Spinal cord (tissue), 10 donors: ENCODE results near the gene CACNA1E. TPM values are rescaled to one million over a fixed set of nuclear protein-coding genes. Genes with fewer than 3 reads are reported as not detected.
A peak's percentile ranks its signal among the peaks of the same experiment; 100 is the strongest.

Experiments
- DNase-seq, 6 donors: peaks; one replicate each; pipeline versions ENCODE4 v3.0.0 to v3.0.0-alpha.2; 2013 to 2015; ENCODE audit warnings: low spot score in 6 of 6, low read depth in 4 of 6
- H3K27ac ChIP-seq: one replicate; pipeline ENCODE4 v1.5.1; 2013; ENCODE audit warnings: low read depth, low read length, control low read depth
- H3K27me3 ChIP-seq: one replicate; pipeline ENCODE4 v1.6.1; 2013; ENCODE audit warnings: low read length; ENCODE audit not compliant: control insufficient read depth, insufficient read depth
- H3K36me3 ChIP-seq: one replicate; pipeline ENCODE4 v1.6.1; 2013; ENCODE audit warnings: low read length; ENCODE audit not compliant: control insufficient read depth, insufficient read depth
- H3K4me1 ChIP-seq: one replicate; pipeline ENCODE4 v1.6.1; 2013; ENCODE audit warnings: low read length; ENCODE audit not compliant: control insufficient read depth, insufficient read depth
- H3K4me3 ChIP-seq: one replicate; pipeline ENCODE4 v1.5.1; 2013; ENCODE audit warnings: low read depth, low read length, control low read depth
- H3K9me3 ChIP-seq: one replicate; pipeline ENCODE4 v1.6.1; 2013; ENCODE audit warnings: low read length; ENCODE audit not compliant: control insufficient read depth, insufficient read depth
- WGBS: methylation state at CpG from one replicate; pipeline ENCODE4 v1.1.5; 2013; ENCODE audit warnings: missing lambda C conversion rate; ENCODE audit not compliant: insufficient coverage; 5-methylcytosine and 5-hydroxymethylcytosine counted together
- polyA plus RNA-seq, 2 donors: library from polyadenylated mRNA; unstranded; fragments of 120-200 nt; gene quantifications; one replicate each; pipeline ENCODE4 v1.2.1, GENCODE V29; 2013; ENCODE audit not compliant: insufficient read length in 2 of 2
- total RNA-seq, 2 donors: library from RNA; depleted of rRNA in 1 of 2; stranded (reverse); fragments of 120-200 nt in 1 of 2; fragments of >200 nt in 1 of 2; gene quantifications; one replicate each; pipeline versions ENCODE4 v1.2.3 to v1.2.4, GENCODE V29; 2013 to 2014
- donor health status: healthy.

CACNA1E gene
- total and polyA plus RNA-seq, 4 donors, result 17.2 to 53.7 (median 37.0) TPM

GRCh38 chr1:181632960-181633359 is 149.6 kb downstream of the CACNA1E start:
- no peak overlapping the region for H3K27ac ChIP-seq
- no peak overlapping the region for H3K4me3 ChIP-seq
- 98% methylated on average over 4 of the region's 6 CpGs for WGBS
- H3K4me1 ChIP-seq, result no peaks in the 10 kb centered on the region
- peaks cover 6% of the 10 kb centered on the region for H3K36me3 ChIP-seq
- no peak for DNase-seq
- no peaks in the 10 kb centered on the region for H3K9me3 ChIP-seq
- H3K27me3 ChIP-seq, result no peaks in the 10 kb centered on the region

GRCh38 chr1:181635110-181635509 is 151.8 kb downstream of the CACNA1E start:
- DNase-seq, result no peak
- no peaks in the 10 kb centered on the region for H3K27me3 ChIP-seq
- no peaks in the 10 kb centered on the region for H3K4me1 ChIP-seq
- no peak overlapping the region for H3K27ac ChIP-seq
- no peaks in the 10 kb centered on the region for H3K9me3 ChIP-seq
- WGBS, result no CpG with 5 or more reads among the region's 1 CpG
- H3K4me3 ChIP-seq, result no peak overlapping the region
- H3K36me3 ChIP-seq, result peaks cover 6% of the 10 kb centered on the region

GRCh38 chr1:181637998-181638397 is 154.7 kb downstream of the CACNA1E start:
- no peaks in the 10 kb centered on the region for H3K27me3 ChIP-seq
- no peak overlapping the region for H3K4me3 ChIP-seq
- no peaks in the 10 kb centered on the region for H3K4me1 ChIP-seq
- peaks cover 3% of the 10 kb centered on the region for H3K36me3 ChIP-seq
- H3K9me3 ChIP-seq, result no peaks in the 10 kb centered on the region
- H3K27ac ChIP-seq, result no peak overlapping the region
- DNase-seq, result peak in 2 of 6 donors; percentile 25 to 67

GRCh38 chr1:181640956-181641355 is 157.6 kb downstream of the CACNA1E start:
- H3K4me1 ChIP-seq, result peaks cover 4% of the 10 kb centered on the region
- DNase-seq, result peak in 1 of 6 donors; percentile 17
- no peak overlapping the region for H3K4me3 ChIP-seq
- peaks cover 5% of the 10 kb centered on the region for H3K36me3 ChIP-seq
- no peaks in the 10 kb centered on the region for H3K27me3 ChIP-seq
- no peak overlapping the region for H3K27ac ChIP-seq
- 100% methylated on average over 1 of the region's 3 CpGs for WGBS
- H3K9me3 ChIP-seq, result no peaks in the 10 kb centered on the region

DNA sequence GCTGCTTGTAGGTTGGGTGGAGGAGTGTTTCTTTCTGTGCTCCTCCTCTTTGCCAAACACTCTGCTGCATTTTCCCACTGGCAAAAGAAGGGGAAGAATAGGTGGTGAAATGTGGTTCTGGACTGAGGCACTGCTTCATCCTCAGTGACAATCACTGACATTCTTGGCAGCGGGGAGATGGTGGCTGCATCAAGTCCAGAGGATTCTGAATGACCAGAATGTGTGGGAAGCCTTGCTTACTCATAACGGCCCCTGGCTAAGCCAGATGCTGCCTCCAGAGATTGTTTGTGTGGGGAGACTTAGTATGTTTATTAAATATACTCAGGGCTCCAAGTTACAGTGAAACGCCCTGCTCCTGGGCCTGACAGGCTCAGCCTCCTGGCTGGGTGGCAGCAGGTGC is 160.3 kb downstream of the CACNA1E start:
- Histone ChIP-seq H3K27me3 (no peaks in the 10 kb centered on the region), H3K4me1 (peaks cover 16% of the 10 kb centered on the region), H3K27ac (no peak overlapping the region), H3K9me3 (no peaks in the 10 kb centered on the region), H3K36me3 (peaks cover 13% of the 10 kb centered on the region), H3K4me3 (no peak overlapping the region)
- WGBS, result 62% methylated on average over 3 of the region's 3 CpGs
- DNase-seq, result no peak

DNA sequence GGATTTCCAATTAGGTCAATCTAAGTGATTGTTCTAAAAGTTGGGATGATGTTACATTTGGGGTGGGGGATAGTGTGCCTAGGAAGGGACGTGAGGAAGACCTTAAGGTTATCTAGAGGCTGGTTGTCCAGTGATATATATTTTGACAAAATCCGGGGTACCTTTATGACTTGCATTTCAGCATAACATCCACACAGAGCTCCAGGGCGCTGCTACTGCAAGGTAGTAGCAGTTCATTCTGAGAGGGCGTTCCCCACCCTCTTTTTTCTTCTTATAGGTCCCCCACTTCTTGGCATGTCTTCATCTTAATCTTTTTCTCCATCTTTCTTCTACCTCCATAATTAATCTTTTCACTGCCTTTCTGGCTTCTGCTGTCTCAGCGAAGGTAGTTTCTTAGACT is 161.9 kb downstream of the CACNA1E start:
- DNase-seq, result no peak
- H3K27me3 ChIP-seq, result no peaks in the 10 kb centered on the region
- no peak overlapping the region for H3K27ac ChIP-seq
- H3K4me1 ChIP-seq, result peaks cover 16% of the 10 kb centered on the region
- 91% methylated on average over 3 of the region's 5 CpGs for WGBS
- H3K4me3 ChIP-seq, result no peak overlapping the region
- H3K36me3 ChIP-seq, result peaks cover 13% of the 10 kb centered on the region
- no peaks in the 10 kb centered on the region for H3K9me3 ChIP-seq

DNA sequence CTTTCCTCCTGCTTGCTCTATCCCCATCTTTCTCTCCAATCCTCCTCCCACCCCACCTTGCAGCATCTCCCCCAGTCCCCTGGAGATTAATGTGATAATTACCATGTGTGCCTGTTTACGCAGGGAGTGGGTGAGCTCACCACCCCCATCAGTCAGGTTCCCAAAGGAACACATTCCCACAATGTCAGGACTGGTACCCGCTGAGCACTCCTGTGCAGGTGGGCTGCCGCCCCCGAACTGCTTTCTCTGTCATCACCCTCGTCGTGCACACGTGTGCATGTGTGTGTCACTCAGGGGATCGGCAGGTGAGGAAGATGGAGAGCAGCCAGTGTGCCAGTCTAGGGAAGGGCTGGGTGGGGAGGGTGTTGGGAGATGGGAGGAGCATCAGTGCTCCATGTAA is 163.4 kb downstream of the CACNA1E start:
- Histone ChIP-seq H3K27ac (no peak overlapping the region), H3K27me3 (no peaks in the 10 kb centered on the region), H3K4me1 (peaks cover 16% of the 10 kb centered on the region), H3K4me3 (no peak overlapping the region), H3K9me3 (no peaks in the 10 kb centered on the region), H3K36me3 (peaks cover 13% of the 10 kb centered on the region)
- 93% methylated on average over 7 of the region's 8 CpGs for WGBS
- DNase-seq, result no peak

DNA sequence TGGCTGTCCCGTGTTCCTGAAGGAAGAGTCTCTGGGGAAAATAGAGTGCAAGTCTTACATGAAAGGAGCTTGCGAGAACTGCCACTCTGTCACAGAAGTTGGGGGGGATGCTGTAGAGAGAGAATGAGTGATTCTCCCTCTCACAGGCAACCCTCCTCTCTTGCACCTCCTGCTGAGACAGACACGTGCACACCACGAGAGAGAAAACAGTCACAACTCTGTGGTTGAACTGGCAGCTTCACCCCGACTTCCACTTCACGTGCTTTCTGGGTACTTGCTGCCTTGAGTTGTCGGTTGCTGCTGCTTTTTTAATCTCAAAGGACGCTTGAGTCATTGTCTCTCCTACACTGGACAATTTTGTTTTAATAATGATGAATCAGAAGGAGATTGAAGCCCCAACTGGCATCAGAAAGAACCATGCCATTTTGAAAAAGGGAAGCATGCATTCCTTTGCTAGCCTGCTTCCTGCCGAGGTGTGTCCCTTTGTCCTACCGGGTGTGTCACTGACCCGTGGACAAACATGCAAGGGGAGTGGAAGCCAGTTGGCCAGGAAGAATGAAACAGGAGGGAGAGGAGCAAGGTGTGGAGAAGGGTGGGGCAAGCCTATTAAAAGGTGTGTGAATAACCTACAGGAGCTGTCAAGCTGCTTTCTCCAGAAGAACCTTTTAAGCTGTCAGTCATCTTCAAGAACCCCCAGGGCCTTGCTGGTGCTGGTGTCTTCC is 164.2 kb downstream of the CACNA1E start:
- H3K27ac ChIP-seq, result no peak overlapping the region
- no peak overlapping the region for H3K4me3 ChIP-seq
- H3K27me3 ChIP-seq, result no peaks in the 10 kb centered on the region
- H3K4me1 ChIP-seq, result peaks cover 16% of the 10 kb centered on the region
- DNase-seq, result peak in 2 of 6 donors; percentile 14 to 50
- no peaks in the 10 kb centered on the region for H3K9me3 ChIP-seq
- 30% methylated on average over 8 of the region's 11 CpGs for WGBS
- H3K36me3 ChIP-seq, result peaks cover 14% of the 10 kb centered on the region

DNA sequence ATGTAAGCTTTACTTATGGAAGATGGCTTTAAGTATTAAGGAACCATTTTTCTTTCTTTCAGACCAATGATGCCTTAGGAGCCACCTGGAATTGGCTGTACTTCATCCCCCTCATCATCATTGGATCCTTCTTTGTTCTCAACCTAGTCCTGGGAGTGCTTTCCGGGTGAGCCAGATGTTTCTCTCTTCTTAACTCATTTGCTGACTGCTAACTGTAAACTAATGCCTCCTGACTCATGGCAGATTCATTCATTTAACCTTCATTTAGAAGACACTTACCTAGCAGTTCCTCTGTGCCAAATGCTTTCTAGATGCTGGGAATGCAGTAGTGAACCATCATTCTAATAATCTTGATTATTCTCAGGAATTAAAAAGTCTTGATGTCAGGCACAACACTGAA is 168.0 kb downstream of the CACNA1E start:
- peaks cover 10% of the 10 kb centered on the region for H3K4me1 ChIP-seq
- peak in 1 of 6 donors; percentile 53 for DNase-seq
- WGBS, result 62% methylated on average over 1 of the region's 1 CpG
- H3K4me3 ChIP-seq, result no peak overlapping the region
- peaks cover 8% of the 10 kb centered on the region for H3K36me3 ChIP-seq
- no peak overlapping the region for H3K27ac ChIP-seq
- H3K27me3 ChIP-seq, result no peaks in the 10 kb centered on the region
- no peaks in the 10 kb centered on the region for H3K9me3 ChIP-seq

- DNase-seq, result no peak
- WGBS, result no CpG with 5 or more reads among the region's 2 CpGs
- H3K27me3 ChIP-seq, result no peaks in the 10 kb centered on the region
- H3K4me1 ChIP-seq, result peaks cover 9% of the 10 kb centered on the region
- H3K4me3 ChIP-seq, result no peak overlapping the region
- H3K9me3 ChIP-seq, result no peaks in the 10 kb centered on the region
- H3K27ac ChIP-seq, result no peak overlapping the region
- H3K36me3 ChIP-seq, result peaks cover 2% of the 10 kb centered on the region
These were observed 172.4 kb downstream of the CACNA1E start for GRCh38 chr1:181655756-181656155.
